HK-2 (cell line): Measurements from ENCODE around the gene ORAI3.

Experiments
- DNase-seq: peaks from one replicate; pipeline ENCODE4 v3.0.0-alpha.2; 2018; ENCODE audit not compliant: unreplicated experiment

Gene ORAI3

GRCh38 chr16:30992276-30992780 is 43.5 kb downstream of the ORAI3 start:
- no peak for DNase-seq

DNA sequence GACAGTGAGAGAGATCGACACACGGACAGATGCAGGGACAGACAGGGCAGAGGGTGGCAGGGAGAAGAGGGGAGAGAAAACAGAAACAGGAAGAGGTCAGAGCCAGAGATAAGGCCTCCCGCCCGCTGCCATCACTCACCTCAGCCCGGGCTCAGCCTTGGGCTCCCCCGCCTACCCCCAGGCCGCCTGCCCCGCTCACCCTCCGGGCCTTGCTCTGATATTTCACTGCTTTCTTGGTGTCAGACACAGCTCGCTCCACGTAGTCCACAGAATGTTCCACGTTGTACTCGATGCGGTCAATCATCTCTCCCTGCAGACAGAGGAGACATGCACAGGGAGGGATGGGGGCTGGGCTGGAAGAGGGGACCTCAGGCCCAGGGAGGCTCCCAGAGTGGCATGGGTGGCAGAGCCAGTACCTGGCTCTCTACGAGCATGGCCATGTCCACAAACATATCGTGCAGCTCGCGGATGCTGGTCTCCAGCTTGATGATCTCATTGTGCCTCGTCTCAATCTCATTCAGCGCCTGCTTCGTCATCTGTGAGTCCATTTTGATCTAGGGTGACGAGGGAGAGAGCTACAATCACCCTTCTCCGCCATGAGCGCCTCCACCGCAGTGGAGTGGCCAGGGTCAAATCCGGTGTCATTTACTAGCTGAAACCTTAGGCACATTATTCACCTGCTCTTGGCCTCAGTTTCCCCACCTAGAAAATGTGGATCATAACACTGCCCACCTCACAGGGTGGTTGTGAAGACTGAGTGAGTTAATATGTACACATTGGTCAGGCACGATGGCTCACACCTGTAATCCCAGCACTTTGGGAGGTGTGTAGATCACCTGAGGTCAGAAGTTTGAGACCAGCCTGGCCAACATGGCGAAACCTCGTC is 44.3 kb downstream of the ORAI3 start:
- DNase-seq, result no peak

GRCh38 chr16:30995927-30996323 is 47.1 kb downstream of the ORAI3 start:
- no peak for DNase-seq

DNA sequence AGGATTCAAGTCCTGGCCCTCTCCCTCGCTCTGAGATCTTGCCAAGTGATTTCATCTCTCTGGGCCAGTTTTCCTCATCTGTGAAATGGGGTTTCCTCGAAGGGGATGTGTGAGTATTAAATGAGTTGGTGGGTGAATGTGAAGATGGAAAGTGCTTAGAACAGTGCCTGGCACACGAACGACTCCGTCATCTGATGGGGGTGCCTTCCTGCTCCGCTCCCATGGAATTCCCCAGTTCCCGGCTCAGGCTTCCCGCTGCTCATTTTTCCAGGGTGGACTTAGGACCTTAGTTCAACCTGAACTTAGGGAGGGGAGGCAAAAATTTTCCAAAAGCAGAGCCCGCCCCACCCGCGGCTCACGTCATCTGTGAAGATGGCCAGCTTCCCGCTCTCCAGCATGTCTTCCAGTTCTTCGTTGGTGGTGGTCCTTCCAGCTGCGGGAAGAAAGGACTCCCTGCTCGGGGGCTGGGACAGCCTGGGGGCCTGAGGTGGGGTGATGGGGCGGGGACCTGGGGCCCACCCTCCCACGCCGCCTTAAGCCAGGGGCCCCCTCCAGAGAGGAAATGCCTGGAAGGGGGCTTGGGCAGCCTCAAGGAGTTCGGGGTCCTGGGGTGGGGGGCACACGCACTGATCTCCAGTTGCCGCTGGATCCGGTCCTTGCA is 47.6 kb downstream of the ORAI3 start:
- DNase-seq, result peak; percentile 62

- DNase-seq, result peak; percentile 98
Observed at GRCh38 chr16:30996985-30997724, 48.3 kb downstream of the ORAI3 start.

- peak; percentile 87 for DNase-seq
Observed at GRCh38 chr16:30997725-30998711, 49.1 kb downstream of the ORAI3 start.

DNA sequence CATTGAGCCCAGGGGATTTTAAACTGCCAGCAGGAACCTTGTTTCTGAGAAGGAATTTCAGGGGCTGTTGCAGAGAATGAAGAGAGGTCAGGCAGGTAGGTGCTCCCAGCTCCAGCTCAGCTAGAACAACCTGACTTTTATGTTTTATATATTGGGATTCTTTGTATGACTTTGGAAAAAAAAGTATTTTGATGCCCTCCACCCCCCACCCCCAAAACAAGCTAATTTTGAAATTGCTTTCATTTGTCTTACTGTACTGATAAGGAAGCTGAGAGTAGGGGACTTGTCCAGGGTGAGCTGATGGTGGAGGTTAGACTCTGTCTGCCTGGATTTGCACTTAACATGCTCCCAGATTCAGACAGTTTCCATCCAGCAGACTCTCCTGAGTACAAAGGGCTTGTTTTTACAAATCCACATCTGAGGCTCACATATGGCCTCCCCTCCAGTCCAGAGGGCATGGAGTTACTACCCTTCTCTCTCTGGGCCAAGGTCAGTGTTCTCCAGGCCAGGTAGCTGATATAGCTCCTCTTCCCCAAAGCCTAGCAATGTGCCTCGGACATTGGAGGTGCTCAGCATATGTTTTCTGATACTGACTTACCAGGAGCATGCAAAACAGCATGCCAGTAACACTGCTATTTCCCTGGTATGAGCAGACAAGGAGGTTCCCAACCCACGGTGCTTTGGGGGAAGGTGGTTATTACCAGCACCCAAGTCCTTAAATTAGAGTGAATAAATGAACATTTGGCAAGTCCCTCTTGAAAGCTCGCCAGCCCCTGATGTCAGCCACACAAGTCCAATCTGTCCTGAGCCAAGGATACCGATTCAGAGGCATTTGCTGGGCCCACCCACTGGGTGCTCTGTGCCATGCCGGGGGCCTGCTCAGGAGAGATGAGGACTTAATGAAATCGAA is 50.2 kb downstream of the ORAI3 start:
- no peak for DNase-seq

GRCh38 chr16:31000671-31001382 is 52.0 kb downstream of the ORAI3 start:
- no peak for DNase-seq

GRCh38 chr16:31001507-31002249 is 52.8 kb downstream of the ORAI3 start:
- no peak for DNase-seq

DNA sequence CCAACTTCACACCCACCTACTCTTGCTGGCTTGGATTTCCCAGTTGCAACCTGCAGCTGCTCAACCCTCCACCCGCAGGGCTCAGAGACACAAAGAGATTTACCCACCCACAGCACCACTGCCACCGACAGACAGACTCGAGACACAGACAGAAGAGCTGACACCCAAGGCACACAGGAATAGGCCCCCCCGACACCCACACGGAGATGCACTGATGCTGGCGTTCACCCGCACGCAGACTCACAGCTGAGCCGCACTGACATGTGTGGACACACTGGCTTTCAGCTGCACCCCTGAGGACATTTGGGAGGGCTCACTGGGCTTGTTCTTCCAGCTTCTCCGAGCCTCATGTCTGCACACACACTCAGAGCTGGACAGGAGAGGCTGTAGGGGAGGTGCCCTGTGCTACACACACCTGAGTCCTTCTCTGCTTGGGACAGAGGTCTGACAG is 53.4 kb downstream of the ORAI3 start:
- no peak for DNase-seq

DNA sequence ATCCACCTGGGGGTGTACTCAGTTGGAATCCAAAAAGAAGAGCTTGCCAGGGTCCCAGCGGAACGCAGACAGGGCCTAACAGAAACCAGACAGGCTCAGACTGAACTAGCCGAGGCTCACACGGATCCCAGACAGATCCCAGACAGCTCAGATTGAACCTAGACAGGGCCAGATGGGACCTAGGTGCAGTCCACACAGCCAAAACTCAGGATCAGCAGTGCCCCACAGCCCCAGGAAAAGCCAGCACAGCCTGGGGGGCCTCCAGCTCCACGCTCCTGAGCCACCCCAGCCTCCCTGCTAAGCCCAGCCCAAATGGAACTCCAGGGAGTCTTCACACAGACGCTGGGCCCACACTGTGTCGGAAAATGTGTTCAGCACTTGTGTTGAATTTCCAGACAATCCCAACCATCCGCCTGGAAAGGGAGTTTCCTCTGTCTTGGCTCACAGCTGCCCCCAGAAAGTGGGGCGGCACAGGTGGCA is 54.0 kb downstream of the ORAI3 start:
- DNase-seq, result no peak

DNA sequence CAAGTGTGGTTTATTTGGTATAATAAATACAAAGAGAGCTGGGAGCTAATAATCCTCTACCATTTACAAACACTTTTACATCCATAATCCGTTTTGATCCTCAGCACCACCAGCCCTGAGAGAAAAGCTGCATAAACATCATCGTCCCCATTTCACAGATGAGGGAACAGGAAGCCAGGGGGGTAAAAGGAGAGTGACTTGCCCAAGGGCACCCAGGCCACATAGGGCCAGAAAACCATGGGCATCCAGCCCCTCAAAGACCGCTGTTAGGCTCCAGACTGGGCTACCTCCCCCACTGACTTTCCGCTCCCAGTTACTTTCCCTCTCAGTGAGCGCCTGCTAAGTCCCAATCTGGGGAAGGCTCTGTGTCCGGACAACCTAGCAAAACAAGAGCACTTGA is 54.9 kb downstream of the ORAI3 start:
- no peak for DNase-seq
